GM12873 (cell line): ENCODE results near the gene PDE4B.

Source experiments
- CTCF ChIP-seq: IDR thresholded peaks from 2 replicates; pipeline ENCODE4 v1.5.1; 2012; ENCODE audit warnings: low read depth, mild to moderate bottlenecking, moderate library complexity, low read length, control low read depth; ENCODE audit not compliant: insufficient read depth; ENCODE audit errors: missing control alignments

Gene PDE4B

GRCh38 chr1:66312271-66312990 lies 519.7 kb downstream of the PDE4B start:
- TF ChIP-seq CTCF: no peak

GRCh38 chr1:66313429-66313828 lies 520.7 kb downstream of the PDE4B start:
- TF ChIP-seq CTCF: no peak

DNA sequence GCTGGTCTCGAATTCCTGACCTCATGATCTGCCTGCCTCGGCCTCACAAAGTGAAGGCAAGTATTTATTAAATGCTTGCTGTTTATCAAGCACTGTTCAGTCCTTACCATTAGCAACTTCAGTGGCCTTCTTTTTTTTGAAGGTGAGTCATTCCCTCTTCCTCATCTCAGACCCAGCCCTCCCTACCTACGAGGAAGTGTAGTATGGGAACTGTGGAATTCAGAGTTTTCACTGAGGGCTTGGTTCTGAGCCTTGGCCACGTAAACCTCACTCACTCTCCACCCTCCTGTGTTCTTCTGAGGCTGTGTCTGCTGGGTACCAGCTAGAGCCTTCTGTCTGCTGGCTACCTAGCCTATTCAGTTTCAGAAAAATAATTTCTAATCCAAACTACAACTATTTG lies 523.0 kb downstream of the PDE4B start:
- TF ChIP-seq CTCF: no peak

- no peak for TF ChIP-seq CTCF
These were observed 524.0 kb downstream of the PDE4B start for GRCh38 chr1:66316464-66317247.

- TF ChIP-seq CTCF: no peak
These were observed 524.5 kb downstream of the PDE4B start for GRCh38 chr1:66317248-66317515.

- TF ChIP-seq CTCF: no peak
These were observed 527.5 kb downstream of the PDE4B start for GRCh38 chr1:66320231-66320630.

- TF ChIP-seq CTCF: no peak
These were observed 531.4 kb downstream of the PDE4B start for GRCh38 chr1:66323958-66324625.
